Activated naive CD4-positive, alpha-beta T cell treated with anti-CD3 and anti-CD28 coated beads, Interleukin-2, amount 50 U/mL, for 16 hours (primary cell): ENCODE measurements around the gene TSTD1.

Experiments used
- DNase-seq: peaks from one replicate; pipeline ENCODE4 v3.0.0-alpha.2; 2020

TSTD1 gene

GRCh38 chr1:161038523-161039153 is at the start of gene TSTD1:
Gene TSTD1, minus strand, starts transcription at chr1:161038964. Its CDS starts 75 bp downstream, at chr1:161038889.
- peak; percentile 89 for DNase-seq

- no peak for DNase-seq
Measured at GRCh38 chr1:161086457-161086856, 47.7 kb upstream of the TSTD1 start.

- DNase-seq: no peak
Measured at GRCh38 chr1:161085165-161085564, 46.4 kb upstream of the TSTD1 start.

- DNase-seq: no peak
Measured at GRCh38 chr1:161084597-161084988, 45.8 kb upstream of the TSTD1 start.

- no peak for DNase-seq
Measured at GRCh38 chr1:161083748-161084596, 45.2 kb upstream of the TSTD1 start.

- no peak for DNase-seq
Measured at GRCh38 chr1:161082996-161083747, 44.4 kb upstream of the TSTD1 start.

- DNase-seq: no peak
Measured at GRCh38 chr1:161082483-161082882, 43.7 kb upstream of the TSTD1 start.

GRCh38 chr1:161081519-161081918 is 42.8 kb upstream of the TSTD1 start:
- no peak for DNase-seq

GRCh38 chr1:161080441-161081405 is 42.0 kb upstream of the TSTD1 start:
- DNase-seq: no peak

GRCh38 chr1:161079436-161080110 is 40.8 kb upstream of the TSTD1 start:
- DNase-seq: no peak

GRCh38 chr1:161077426-161077825 is 38.7 kb upstream of the TSTD1 start:
- DNase-seq: no peak

- no peak for DNase-seq
Measured at GRCh38 chr1:161076410-161076809, 37.6 kb upstream of the TSTD1 start.

- DNase-seq: no peak
Measured at GRCh38 chr1:161074676-161075368, 36.1 kb upstream of the TSTD1 start.

GRCh38 chr1:161073474-161074121 is 34.8 kb upstream of the TSTD1 start:
- no peak for DNase-seq

GRCh38 chr1:161072751-161073449 is 34.1 kb upstream of the TSTD1 start:
- no peak for DNase-seq

GRCh38 chr1:161071886-161072371 is 33.2 kb upstream of the TSTD1 start:
- peak; percentile 50 for DNase-seq

- no peak for DNase-seq
Measured at GRCh38 chr1:161070761-161071160, 32.0 kb upstream of the TSTD1 start.

GRCh38 chr1:161069731-161070270 is 31.0 kb upstream of the TSTD1 start, which contains the start of gene ARHGAP30:
Gene ARHGAP30, minus strand, starts transcription at chr1:161069891. Its CDS starts 267 bp downstream, at chr1:161069624.
- DNase-seq: peak; percentile 68

GRCh38 chr1:161069241-161069640 is 30.5 kb upstream of the TSTD1 start:
- no peak for DNase-seq
